CD4-positive, alpha-beta T cell treated with Interleukin-17A for 1 hour (primary cell): Measurements from ENCODE around the gene SORCS1.

Source experiments
- DNase-seq: peaks from one replicate; pipeline ENCODE4 v3.0.0-alpha.2; 2020

Gene SORCS1

GRCh38 chr10:107103174-107104025 is 61.1 kb downstream of the SORCS1 start:
- no peak for DNase-seq

- no peak for DNase-seq
Observed at GRCh38 chr10:107098326-107098725, 66.2 kb downstream of the SORCS1 start.

DNA sequence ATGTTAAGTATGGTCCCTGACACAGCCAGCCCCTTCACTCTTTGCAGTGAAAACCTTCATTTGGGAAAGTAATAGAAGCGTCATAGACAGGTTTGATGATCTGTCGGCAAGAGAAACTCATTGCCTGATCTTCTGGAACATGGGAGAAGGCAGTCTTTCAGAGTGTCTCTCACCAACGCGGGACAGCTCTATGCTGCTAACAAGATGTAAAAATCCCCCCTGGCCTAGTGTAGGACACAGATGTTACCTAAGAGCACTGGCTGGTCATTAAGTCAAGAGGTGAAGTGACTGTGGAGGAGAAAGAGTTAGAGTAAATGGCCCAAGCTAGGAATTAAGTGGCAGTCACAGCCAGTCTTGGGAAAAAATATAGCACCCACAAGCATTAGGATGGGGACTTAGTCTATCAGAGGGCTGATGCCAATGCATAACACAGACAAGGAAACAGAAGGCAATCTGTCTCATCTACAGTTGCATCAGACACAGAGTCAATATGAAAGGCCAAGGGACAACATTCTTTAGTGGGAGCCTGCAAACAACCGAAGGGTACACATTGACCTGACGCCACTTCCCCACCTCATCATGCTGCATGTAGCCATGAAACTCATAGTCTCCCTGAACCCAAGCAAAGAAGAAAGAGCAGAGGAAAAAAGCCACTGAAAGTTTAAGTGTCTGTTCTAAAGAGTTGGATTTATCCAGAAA is 69.5 kb downstream of the SORCS1 start:
- no peak for DNase-seq

DNA sequence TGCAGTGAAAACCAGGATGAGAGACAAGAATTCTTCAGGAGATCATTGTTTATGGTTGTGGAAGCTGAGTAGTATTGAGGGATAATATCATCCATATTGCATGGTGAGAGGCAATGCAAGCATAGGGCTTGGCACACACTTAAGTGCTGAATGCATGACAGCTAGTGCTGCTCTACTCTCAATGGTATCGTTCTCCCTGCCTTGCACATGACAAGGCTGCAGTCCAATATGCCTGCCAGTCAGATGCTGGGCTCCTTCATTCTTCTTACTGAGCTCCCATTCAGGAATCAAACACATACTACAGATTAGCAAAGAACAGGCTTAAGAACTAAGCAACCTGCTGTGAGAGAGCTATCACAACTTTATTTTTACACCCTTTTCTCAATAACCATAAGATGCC is 72.2 kb downstream of the SORCS1 start:
- DNase-seq: no peak

- no peak for DNase-seq
Observed at GRCh38 chr10:107091126-107091525, 73.4 kb downstream of the SORCS1 start.

- no peak for DNase-seq
Observed at GRCh38 chr10:107085665-107086525, 78.6 kb downstream of the SORCS1 start.

DNA sequence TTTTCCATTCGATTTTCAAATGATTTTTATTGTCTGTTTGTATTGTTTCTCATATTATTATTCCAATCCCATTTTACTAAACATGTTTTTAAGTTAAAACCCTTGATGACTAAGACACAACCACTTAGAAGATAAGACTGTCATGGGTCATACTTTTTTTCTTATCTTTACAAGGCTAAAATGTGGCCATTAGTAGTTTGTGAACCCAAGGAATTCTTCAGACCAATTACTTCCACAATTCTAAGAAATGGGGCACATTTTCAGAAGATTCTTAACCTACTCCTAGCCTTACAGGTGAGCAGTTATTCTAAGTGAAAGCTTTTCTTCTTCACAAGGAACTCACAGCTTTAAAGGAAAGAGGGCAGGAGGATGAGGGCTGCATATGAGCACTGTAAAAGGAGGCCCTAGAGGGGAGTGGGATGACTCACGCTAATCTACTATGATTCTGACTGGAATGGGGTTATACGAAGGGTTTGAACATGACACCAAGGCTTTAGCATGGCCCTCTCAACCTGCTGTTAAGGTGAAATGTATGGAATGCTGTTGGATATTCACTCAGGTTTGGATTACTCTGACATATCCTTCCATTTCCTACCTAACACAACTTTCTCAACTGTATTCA is 81.0 kb downstream of the SORCS1 start:
- DNase-seq: no peak

GRCh38 chr10:107081644-107082043 is 82.9 kb downstream of the SORCS1 start:
- DNase-seq: no peak

GRCh38 chr10:107075117-107075516 is 89.4 kb downstream of the SORCS1 start:
- no peak for DNase-seq

DNA sequence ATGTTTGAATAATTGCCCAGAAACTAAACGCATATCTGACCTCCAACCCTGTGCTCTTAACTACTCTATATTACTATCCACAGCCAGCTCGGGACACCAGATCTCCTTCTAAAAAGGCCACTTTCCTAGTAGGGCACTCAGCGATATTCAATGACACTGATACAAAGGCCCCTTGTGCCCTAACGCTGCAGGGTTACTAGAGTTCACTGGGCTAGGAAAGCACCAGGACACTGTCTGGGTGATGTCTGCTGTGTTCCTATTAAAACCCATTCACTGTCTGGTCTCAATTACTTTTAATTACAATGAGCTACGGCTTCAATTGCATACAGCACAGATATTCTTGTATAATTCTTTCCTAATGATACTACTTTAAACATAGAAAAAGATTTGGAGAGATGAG is 91.7 kb downstream of the SORCS1 start:
- no peak for DNase-seq

GRCh38 chr10:107072028-107072427 is 92.5 kb downstream of the SORCS1 start:
- no peak for DNase-seq

DNA sequence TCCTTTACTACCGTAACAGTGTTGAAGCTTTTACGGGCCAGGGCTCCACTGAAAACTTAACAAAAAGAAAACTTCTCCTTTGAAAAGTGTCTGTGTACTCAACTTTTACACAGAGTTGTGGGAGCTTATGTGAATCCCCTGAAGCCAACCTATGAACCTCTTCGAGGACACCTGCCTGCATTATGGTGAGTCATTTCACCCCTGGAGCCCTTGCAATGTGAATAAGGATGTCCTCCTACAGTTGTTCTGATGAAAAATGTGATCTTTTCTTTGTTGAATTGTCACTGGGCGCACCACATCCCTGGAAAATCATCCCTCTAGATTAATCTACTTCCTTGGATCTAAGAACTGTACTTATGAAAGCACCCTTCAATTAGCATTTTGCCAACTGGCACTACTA is 93.2 kb downstream of the SORCS1 start:
- no peak for DNase-seq

GRCh38 chr10:107067843-107068242 is 96.7 kb downstream of the SORCS1 start:
- DNase-seq: no peak

- no peak for DNase-seq
Observed at GRCh38 chr10:107064075-107064474, 100.4 kb downstream of the SORCS1 start.

DNA sequence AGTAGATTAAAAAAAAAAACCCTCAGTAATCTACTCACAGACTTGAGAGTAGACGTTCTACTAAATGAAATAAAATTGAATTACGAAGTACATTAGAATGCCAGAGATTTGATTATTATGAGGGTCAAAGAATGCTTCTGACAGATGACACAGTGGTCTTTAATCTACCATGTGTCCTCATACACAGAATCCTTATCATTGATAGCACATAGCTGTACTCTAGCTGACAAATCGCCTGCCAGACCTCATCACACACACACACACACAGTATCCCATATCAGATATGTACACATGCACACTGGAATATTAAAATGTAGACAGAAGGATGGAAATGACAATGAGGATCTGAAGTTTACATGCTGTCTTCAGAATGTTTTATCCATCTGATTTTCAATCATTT is 104.6 kb downstream of the SORCS1 start:
- no peak for DNase-seq

DNA sequence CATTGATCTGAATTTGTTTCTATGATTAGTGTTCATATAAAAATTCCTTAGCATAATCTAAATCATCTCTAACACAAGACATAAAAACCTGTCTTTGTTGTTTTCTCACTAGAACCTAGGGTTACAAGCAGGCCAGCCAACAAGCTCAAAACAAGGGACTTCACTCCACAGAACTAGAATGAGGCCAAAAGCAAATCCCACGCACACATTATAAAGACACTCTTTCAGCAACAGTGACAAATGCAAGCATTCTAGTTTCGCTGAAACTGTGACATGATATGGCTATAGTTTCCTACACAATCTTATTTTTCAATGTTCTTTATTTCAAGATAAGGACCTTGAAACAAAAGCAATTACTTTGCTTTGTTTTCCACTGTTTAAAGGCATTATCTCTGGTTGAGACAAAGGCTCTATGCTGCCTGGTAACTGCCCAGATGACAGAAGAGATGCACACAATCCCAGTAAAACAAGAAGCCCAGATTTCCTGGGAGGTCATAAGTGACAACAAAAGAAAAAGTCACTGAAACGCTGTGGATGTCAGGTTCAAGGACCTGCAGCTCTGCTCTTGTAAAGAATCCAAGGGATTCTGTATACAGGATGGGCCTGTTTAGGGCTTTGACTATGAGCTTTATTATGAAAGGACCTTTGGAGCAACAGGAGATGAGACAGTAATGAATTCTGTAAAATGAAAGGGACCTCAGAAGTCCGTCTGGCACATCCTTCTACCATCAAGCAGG is 105.3 kb downstream of the SORCS1 start:
- no peak for DNase-seq

GRCh38 chr10:107058331-107058730 is 106.2 kb downstream of the SORCS1 start:
- DNase-seq: no peak

DNA sequence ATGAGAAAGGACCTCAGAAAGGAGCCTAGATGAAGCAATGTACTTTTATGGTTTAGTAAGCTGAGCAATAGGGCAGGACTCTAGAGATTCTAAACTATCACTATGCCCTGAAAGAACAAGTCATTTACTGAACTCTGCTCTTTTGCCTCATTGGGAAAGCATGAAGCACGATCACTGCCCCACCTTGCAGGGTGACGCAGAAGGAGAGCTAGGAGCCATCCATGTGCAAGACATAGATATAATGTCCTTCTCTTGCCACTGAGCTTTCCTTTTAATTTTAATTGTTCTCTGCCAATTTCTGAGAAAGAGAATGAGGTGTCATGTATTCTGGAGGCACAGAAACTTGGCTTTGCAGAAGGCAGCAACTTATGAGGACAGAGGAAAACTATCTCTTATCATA is 108.3 kb downstream of the SORCS1 start:
- DNase-seq: no peak

GRCh38 chr10:107054469-107055156 is 109.9 kb downstream of the SORCS1 start:
- DNase-seq: no peak

- no peak for DNase-seq
Observed at GRCh38 chr10:107051769-107052168, 112.7 kb downstream of the SORCS1 start.

- DNase-seq: no peak
Observed at GRCh38 chr10:107043461-107043860, 121.0 kb downstream of the SORCS1 start.
